ENCODE measurements around the gene AVPI1.
"Not testable (repeated sequence)": the region's sequence is repeated elsewhere in the genome, so short reads cannot be mapped to it uniquely, and the experiment has no call there.

The AVPI1 gene

GRCh38 chr10:97711640-97712572 is 24.9 kb upstream of the AVPI1 start:
- DNase-seq = no peak

DNA sequence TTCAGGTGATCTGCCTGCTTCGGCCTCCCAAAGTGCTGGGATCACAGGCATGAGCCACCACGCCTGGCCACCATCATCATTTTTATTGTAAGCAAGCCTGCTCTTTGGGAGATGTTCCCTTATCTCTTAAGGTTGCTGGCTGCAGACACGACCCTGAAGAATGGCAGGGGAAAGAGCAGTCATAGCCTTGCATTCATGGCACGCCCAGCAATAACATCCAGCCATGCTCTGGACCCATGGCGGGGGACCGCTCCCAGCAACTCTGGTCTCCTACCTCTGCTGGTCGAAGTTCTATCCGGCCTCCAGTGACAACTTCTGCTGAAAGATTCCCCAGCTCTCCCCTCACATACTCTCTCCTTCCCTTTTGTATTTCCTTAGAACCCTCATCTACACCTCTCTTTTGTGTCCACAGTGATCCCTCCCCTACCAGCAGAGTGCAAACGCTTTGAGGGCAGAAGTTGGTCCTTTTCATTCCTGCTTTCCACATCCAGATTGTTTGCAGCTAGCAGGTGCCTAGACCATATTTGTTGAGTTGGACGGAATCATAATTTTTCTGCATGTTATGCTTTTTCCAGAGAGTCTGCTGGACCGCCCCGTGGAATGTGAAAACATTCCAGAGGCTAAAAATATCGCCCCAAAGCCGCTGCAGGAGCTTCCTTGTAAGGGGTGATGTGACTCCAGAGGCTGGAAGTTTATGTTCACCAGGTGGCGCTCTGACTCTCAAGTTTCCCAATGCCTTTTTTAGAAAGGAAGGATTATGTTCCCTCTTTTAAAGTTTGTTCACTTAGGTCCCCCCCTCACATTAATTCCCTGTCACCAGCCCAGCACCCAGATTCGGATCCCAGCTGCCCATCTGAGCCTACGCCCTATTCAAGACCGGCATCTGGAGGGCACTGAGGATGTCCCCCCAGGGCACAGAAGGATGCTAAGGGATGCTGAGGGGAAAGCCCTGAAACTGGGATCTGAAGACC is 22.2 kb upstream of the AVPI1 start:
- peak; percentile 36 for DNase-seq

DNA sequence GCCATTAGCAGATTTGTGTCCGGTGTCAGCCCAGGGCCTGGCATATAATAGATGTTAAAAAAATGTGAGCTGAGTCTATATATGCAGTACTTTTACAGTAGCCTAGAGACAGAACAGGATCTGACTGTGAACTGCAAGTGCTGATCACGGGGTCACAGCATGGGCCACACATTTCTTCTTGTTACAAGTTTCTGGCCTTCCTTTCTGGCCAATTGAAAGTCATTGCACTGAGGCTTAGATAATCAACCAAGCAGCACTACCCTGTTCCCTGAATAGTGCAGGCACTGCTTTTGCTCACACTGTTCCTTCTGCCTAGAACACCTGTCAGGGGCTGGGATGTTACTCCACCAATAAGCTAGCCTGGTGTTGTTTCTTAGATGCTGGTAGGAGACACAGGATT is 21.1 kb upstream of the AVPI1 start:
- no peak for DNase-seq

- DNase-seq = no peak
Observed at GRCh38 chr10:97707134-97707861, 20.3 kb upstream of the AVPI1 start.

DNA sequence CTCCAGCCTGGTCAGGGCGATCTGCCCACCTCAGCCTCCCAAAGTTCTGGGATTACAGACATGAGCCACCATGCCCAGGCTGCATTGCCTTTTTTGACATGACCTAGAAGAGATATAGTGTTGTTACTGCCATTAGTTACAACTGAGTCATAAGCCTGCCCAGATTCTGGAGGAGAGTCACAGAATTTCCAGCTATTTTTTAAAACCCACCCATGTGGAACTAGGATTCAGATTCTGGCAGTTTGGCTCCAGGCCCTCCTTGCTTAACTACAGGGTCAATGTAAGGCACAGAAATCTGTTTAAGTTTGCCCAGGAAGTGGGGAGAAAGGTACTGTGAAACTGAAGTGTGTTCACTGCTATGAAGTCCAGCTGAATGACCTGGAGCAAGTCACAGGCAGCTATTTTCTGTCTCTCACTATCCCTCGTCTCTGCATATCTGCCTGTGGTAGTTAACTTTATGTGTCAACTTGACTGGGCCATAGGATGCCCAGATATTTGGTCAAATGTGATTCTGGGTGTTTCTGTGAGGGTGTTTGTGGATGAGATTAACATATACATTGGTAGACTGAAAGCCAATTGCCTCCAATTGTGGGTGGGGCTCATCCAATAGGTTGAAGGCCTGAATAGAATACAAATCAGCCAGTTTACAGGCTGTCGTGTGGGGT is 18.1 kb upstream of the AVPI1 start:
- DNase-seq = no peak

DNA sequence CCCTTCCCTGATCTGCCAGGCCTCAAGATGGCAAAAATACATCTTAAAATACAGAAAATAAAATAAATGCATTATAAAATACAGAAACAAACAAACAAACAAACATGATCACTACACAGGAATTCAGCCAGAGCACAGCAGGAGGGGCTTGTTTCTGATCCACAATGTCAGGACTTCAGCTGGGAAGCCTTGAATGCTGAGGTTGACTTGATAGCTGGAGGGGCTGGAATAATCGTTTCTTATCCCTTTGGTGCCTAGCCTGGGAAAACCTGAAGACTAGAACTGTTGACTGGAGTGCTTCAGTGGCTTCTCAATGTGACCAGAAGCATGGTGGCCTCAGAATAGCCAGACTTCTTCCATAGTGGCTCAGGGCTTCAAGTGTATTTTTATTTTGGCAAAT is 17.3 kb upstream of the AVPI1 start:
- DNase-seq = no peak

DNA sequence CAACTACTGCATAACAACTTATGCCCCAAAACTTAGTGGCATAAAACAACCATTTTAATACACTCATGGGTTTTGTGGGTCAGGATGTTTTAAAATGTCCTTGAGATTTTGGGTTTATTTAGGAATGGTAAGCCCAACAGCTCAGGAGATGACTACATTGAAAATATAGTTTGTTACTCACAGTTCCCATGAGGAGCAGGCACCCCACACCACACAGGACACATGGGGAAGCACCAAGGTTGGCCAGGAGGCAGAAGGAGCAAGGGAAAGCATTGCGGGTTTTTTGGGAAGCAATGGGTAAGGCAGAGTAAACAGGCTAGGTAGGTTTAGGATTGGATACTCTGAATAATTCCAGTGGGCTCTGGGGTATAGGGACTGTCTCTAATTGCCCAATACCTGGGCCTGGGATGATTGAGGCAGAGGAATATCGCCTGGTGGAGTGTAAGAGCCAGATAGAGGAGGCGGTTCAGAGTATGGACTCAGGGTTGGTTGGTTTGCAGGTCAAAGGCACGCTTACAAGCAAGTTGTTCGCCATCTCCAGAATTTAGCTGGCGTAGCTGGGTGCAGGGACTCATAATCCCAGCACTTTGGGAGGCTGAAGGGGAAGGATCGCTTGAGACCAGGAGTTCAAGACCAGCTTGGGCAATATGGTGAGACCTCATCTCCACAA is 16.5 kb upstream of the AVPI1 start:
- no peak for DNase-seq

GRCh38 chr10:97701438-97702069 is 14.5 kb upstream of the AVPI1 start:
- DNase-seq = peak; percentile 25

DNA sequence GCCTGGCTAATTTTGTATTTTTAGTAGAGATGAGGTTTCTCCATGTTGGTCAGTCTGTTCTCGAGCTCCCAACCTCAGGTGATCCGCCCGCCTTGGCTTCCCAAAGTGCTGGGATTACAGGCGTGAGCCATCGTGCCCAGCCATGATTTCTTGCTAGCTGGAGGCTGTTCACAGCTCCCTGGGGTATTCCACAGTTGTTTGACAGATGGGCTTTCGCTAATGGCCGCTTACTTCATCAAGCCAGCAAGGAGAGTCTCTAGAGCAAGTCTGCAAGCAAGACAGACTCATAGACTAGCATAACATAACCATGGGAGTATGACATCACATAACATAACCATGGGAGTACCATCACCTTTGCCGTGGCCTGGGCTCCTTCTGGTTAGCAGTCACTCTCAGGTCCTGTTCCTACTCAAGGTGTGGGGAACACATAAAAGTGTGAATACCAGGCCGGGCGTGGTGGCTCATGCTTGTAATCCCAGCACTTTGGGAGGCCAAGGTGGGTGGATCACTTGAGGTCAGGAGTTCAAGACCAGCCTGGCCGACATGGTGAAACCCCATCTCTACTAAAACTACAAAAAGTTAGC is 11.1 kb upstream of the AVPI1 start:
- DNase-seq = not testable (repeated sequence)

- no peak for DNase-seq
Observed at GRCh38 chr10:97690133-97690532, 3.1 kb upstream of the AVPI1 start.

DNA sequence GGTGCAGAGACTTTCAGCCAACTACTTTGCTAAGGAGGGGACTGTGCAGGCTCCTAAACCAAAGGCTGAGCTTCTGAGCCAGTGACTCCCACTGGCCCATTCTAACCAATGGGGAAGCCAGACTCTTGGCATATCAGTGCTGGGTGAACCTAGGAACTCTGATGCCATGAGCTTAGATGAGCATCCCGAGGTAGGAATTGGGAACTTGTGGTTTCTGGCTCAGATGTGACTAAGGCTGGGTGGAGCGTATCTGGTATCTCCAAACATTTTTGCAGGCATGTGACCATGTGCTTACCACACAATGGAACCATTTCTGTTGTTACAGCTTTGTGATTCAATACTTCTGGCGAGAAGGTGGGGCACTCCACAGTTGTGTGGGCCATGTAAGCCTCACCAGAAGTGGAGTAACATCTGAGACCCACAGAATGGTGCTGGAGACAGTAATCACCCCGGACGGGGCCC is 2.5 kb upstream of the AVPI1 start:
- no peak for DNase-seq

GRCh38 chr10:97687785-97688781 is 1.0 kb upstream of the AVPI1 start:
- DNase-seq = no peak

DNA sequence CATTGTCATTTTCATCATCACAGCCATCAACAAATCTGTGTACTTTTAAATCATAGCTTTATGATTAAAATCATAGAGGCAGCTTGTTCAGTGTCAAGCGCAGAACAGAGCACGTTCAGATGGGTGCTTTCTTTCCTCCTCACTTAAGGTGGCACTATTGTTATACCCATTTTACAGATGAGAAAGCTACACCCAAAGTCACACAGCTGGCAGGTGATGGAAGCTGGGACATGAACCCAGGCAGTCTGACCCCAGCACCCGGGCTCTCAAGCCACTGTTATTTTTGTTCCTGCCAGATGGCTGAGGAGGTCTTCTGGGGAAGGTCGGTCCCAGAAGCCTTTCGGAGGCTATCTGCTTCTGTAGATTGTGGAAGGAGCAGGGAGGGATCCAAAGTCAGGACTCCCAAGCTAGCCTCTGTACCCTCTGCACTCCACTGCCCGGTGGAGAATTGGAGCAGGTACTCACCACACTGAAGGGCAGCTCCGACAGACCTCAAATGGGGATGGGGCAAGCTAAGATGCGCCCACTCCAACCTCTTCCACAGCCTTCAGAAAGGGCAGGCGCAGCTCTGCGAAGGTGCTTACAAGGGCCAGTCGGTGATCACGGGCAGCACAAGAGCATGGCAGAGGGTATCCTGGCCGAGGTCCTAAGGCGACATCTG is 610 bp downstream of the AVPI1 start:
- no peak for DNase-seq

- no peak for DNase-seq
Observed at GRCh38 chr10:97685395-97685958, 1.6 kb downstream of the AVPI1 start.

GRCh38 chr10:97684866-97685394 is 2.1 kb downstream of the AVPI1 start:
- no peak for DNase-seq

GRCh38 chr10:97684368-97684713 is 2.7 kb downstream of the AVPI1 start:
- DNase-seq = not testable (repeated sequence)

DNA sequence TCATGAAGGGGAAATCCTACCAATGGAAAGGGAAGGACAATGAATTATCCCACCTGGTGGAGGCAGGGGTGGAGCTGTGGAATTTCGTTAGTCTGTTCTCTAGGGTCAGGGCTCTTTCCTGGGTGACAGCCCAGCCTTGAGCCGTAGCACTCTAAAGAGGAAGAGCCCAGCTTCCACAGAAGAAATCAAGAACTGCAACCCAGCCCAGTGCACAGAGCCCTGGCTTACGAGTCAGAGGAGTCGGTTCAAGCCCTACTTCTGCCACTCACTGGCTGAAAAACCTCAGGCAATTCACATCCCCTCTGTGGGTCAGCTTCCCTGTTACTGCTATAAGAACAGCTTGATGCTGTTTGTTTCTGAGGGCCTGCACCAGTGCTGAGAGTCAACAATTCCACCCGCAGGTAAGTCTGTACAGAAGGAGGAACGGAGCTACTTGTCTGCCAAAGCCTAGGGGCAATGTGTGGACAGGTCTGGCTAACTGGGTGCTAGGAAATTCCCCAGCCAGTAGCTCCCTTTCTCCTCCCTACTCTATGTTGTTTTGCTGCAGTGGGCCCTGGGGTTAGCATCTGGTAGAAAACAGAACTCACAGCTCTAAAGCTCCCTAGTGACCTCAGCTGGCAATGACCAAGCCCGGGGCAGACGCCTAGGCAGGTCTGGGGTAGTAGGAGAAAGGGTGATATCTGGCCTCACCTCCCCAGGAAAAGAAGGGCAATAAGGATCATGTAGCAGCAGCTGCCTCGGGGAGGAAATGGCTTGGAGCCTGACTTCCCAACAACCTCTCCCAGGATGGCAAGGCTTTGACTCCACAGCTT is 3.3 kb downstream of the AVPI1 start:
- no peak for DNase-seq
